Mesothelial cell of epicardium (in vitro differentiated cells): ENCODE data around the gene ZSCAN32. TPM values are rescaled to one million over a fixed set of nuclear protein-coding genes. Genes with fewer than 3 reads are reported as not detected.

ENCODE experiments used
- DNase-seq, 2 experiments: peaks; one replicate each; pipeline ENCODE4 v3.0.0; 2021; ENCODE audit warnings: low spot score in 2 of 2; ENCODE audit not compliant: unreplicated experiment in 2 of 2
- H3K27ac Mint-ChIP-seq: 2 replicates; pipeline ENCODE4 v1.8.0; 2021; ENCODE audit warnings: mixed read lengths
- H3K27me3 Mint-ChIP-seq: 2 replicates; pipeline ENCODE4 v1.8.0; 2021; ENCODE audit warnings: low read depth, mixed read lengths
- H3K36me3 Mint-ChIP-seq: 2 replicates; pipeline ENCODE4 v1.8.0; 2021; ENCODE audit warnings: mixed read lengths
- H3K4me1 Mint-ChIP-seq: 2 replicates; pipeline ENCODE4 v1.8.0; 2021; ENCODE audit warnings: mixed read lengths
- H3K4me3 Mint-ChIP-seq: 2 replicates; pipeline ENCODE4 v1.8.0; 2021; ENCODE audit warnings: mild to moderate bottlenecking, moderate library complexity, mixed read lengths
- H3K9me3 Mint-ChIP-seq: 2 replicates; pipeline ENCODE4 v1.8.0; 2021; ENCODE audit warnings: mixed read lengths
- total RNA-seq: library from RNA; stranded (reverse); gene quantifications from 3 replicates; pipeline ENCODE4 v1.2.1, GENCODE V29; 2021
- TF ChIP-seq, protein P1 (sequence below): fragments of 200-600 bp; sonication (generic); IDR thresholded peaks from one replicate; pipeline ENCODE4 v1.5.0; 2021; ENCODE audit warnings: antibody characterized with exemption; ENCODE audit not compliant: unreplicated experiment

Gene ZSCAN32
- 18.4 to 19.7 TPM (median 18.9 TPM) in 3 replicates for total RNA-seq

DNA sequence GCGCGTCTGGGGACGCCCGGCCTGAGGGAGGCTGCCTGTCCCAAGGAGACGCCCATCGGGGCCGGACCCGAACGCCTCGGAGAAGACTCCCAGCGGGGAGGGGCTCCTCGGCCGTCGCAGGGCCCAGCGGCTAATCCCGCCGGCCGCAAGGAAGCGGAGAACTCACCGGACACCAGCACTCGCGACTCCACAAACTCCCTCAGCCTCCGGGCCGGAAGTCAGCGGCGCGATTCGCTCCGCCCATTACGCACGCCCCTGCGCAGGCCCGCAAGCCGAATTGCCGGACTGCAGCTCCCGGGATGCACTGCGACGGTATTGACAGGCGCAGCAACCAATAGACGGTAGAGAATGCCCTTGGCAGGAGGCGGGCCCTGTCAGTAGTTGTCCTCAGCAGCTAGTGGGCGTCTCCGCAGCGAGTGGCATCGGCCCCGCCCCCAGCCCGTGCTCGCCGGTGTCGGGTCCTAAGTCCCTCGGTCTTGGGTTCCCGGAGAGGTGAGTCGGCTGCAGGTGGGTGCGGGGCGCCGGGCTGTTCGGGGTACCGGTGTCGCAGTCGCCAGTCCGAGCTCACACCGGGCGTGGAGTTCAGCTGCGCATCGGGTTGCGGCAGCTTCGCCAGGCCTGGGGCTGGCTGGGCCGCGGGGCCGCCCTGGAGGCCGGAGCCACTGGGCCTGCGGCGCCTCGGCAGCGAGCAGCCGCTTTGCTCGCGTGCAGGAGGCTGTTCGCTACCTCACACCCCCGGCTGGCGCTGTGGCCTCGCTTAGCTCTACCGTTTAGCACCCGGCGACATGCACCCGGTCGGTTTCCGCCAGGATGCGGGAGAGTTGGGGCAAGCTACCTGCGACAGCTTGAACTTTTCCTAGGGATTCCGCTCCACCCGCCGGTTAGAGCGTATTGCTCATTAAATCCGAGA lies at the start of gene ZSCAN32, which contains the start of gene ZNF174:
TSS of gene ZSCAN32 (minus strand) at position 226 of the 910 bp plus-strand sequence. CDS start 3,447 bp downstream, outside the sequence.
TSS of gene ZNF174 (plus strand) at position 437 of the 910 bp plus-strand sequence. CDS start 790 bp downstream, outside the sequence.
- Mint-ChIP-seq H3K27ac (peak within 1 kb of the TSS; percentile 94), H3K4me1 (peaks cover 13% of the 10 kb centered on the region), H3K36me3 (peaks cover 62% of the 10 kb centered on the region), H3K9me3 (peaks cover 37% of the 10 kb centered on the region), H3K27me3 (no peaks in the 10 kb centered on the region), H3K4me3 (peak within 1 kb of the TSS; percentile 80)
- TF ChIP-seq, protein P1, sequence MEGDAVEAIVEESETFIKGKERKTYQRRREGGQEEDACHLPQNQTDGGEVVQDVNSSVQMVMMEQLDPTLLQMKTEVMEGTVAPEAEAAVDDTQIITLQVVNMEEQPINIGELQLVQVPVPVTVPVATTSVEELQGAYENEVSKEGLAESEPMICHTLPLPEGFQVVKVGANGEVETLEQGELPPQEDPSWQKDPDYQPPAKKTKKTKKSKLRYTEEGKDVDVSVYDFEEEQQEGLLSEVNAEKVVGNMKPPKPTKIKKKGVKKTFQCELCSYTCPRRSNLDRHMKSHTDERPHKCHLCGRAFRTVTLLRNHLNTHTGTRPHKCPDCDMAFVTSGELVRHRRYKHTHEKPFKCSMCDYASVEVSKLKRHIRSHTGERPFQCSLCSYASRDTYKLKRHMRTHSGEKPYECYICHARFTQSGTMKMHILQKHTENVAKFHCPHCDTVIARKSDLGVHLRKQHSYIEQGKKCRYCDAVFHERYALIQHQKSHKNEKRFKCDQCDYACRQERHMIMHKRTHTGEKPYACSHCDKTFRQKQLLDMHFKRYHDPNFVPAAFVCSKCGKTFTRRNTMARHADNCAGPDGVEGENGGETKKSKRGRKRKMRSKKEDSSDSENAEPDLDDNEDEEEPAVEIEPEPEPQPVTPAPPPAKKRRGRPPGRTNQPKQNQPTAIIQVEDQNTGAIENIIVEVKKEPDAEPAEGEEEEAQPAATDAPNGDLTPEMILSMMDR = no peak
- DNase-seq = peak; percentile 98 to 99

DNA sequence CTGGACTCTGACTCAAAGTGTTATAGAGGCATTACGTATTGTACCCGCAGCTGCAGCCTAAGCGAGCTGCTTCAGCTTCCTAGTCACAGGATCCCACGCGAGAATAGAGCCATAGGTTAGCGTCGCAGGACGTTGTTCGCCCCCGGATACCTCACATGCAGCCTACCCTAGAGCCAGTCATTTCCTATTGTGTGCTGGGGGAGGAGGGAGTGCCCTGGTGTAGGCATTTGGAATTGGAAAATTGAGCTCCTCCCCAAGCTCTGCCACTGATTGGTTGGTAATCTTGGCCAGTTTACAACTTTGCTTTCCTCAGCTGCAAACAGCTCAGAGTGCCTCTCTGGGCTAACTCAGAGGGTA lies 43.2 kb upstream of the ZSCAN32 start:
- Mint-ChIP-seq H3K36me3 (peaks cover 32% of the 10 kb centered on the region), H3K4me1 (peaks cover 10% of the 10 kb centered on the region), H3K27me3 (no peaks in the 10 kb centered on the region), H3K27ac (peak overlapping the region; percentile 99), H3K4me3 (peak overlapping the region; percentile 97), H3K9me3 (peaks cover 16% of the 10 kb centered on the region)
- no peak for DNase-seq
- TF ChIP-seq, protein P1 = no peak

DNA sequence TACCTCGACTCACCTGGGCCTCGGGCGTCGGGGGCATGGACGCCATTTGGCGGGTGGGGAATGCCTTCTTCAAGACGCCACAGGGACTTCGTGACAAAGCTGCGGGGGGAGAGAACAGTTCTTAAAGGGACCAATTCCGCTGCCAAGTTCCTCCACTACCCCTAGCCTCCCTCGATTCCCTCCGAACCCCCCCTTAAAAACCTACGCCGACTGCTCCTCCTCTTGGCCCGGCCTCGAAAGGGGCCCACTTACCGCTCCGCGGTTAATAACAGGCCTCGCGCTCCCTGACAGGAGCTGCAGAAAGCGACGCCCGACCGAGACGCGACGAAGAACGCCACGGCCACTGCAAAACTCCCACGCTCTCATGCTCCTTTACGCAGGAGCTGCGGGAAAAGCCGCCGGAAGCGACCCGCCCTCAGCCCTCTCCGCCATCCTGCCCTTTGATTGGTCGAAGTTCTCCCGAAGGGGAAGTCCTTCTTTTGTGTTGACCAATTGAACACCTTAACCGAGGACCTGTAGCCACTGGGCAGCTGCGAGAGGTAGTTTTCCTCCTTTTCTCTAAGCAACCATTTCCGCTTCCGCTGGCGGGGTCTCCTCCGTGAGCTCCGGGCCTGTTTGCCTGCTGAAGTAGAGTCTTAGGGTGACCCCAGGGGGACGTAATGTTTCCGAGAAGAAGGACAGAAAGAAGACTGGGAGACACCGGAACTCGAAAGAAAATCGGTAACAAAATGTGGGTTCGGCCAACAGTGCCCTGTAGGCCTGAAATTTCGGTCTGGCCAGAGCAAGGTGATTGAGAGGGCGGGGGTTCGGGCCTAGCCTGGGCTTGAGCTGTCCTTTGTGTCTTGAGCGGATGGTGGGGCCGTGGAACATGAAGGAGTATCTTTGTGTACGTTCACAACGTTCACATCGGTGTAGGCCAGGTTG lies 42.6 kb upstream of the ZSCAN32 start, which contains the start of the genes NAA60 and ZNF597:
TSS of gene NAA60 (plus strand) at position 573 of the 924 bp plus-strand sequence. CDS start 32,548 bp downstream, outside the sequence.
TSS of gene ZNF597 (minus strand) at position 397 of the 924 bp plus-strand sequence. CDS start at position 46, 351 bp downstream.
- TF ChIP-seq, protein P1 = no peak
- H3K27ac Mint-ChIP-seq = peak within 1 kb of the TSS; percentile 99
- H3K36me3 Mint-ChIP-seq = peaks cover 31% of the 10 kb centered on the region
- peaks cover 10% of the 10 kb centered on the region for H3K4me1 Mint-ChIP-seq
- H3K27me3 Mint-ChIP-seq = no peaks in the 10 kb centered on the region
- peak within 1 kb of the TSS; percentile 97 for H3K4me3 Mint-ChIP-seq
- DNase-seq = peak; percentile 59 to 73
- H3K9me3 Mint-ChIP-seq = peaks cover 16% of the 10 kb centered on the region

DNA sequence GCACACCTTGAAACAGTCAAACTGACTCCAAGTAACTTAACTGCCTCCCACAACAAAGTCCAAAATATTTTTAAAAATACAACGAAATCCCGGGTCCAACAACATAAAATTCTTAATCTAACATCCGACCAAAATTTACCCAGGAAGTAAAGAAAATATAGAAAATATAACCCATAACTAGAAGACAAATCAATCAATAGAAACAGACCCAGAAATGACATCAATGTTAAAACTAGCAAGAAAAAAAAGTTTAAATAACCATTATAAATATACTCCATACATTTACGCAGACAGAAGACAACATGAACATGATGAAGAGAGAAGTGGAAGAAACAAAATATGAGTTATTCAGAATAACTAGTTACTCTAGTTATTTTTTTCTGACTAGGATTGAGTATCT lies 38.8 kb upstream of the ZSCAN32 start:
- H3K27me3 Mint-ChIP-seq = peaks cover 5% of the 10 kb centered on the region
- no peak overlapping the region for H3K4me3 Mint-ChIP-seq
- peaks cover 35% of the 10 kb centered on the region for H3K36me3 Mint-ChIP-seq
- peaks cover 7% of the 10 kb centered on the region for H3K4me1 Mint-ChIP-seq
- no peak overlapping the region for H3K27ac Mint-ChIP-seq
- TF ChIP-seq, protein P1 = no peak
- no peak for DNase-seq
- H3K9me3 Mint-ChIP-seq = peaks cover 16% of the 10 kb centered on the region

DNA sequence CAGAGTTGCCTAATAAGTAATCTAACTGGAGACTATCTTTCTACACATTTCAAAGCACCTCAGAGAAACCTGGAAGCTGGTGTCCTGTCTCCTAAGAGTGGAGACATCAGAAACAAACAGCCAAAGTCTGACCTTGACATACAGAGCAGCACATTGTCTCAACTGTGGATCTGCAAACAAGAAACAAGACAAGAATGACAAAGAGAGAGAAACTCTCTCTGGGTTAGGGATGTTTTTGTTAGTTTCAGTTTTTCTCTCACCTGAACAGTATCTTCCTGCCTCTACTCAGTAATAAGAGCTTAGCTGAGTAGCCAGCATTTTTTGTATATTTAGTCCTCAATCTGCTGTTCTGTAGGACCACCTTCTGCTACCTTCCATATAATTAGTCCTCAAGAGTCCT lies 33.6 kb upstream of the ZSCAN32 start:
- DNase-seq = no peak
- peaks cover 34% of the 10 kb centered on the region for H3K36me3 Mint-ChIP-seq
- H3K27me3 Mint-ChIP-seq = peaks cover 5% of the 10 kb centered on the region
- TF ChIP-seq, protein P1 = no peak
- peaks cover 1% of the 10 kb centered on the region for H3K9me3 Mint-ChIP-seq
- H3K4me3 Mint-ChIP-seq = no peak overlapping the region
- H3K27ac Mint-ChIP-seq = no peak overlapping the region
- H3K4me1 Mint-ChIP-seq = no peaks in the 10 kb centered on the region
